CD4-positive, CD25-positive, alpha-beta regulatory T cell (primary cell): Measurements from ENCODE around the gene WNT2. TPM values are rescaled to one million over a fixed set of nuclear protein-coding genes. Genes with fewer than 3 reads are reported as not detected.

ENCODE experiments used
- ATAC-seq, 2 donors: fragments of 150-1000 bp; cut with Tn5 transposase; one replicate each; pipeline ENCODE4 v1.10.0; 2021; ENCODE audit warnings: low read depth in 2 of 2, moderate number of reproducible peaks in 2 of 2, moderate library complexity in 1 of 2
- DNase-seq, 3 donors: peaks; one replicate each; pipeline versions ENCODE4 v3.0.0 to v3.0.0-alpha.2; 2012 to 2022; ENCODE audit warnings: mixed read lengths in 1 of 3
- H3K27ac ChIP-seq: one replicate; pipeline ENCODE4 v1.7.0; 2013; ENCODE audit warnings: mild to moderate bottlenecking, low read length; ENCODE audit not compliant: insufficient read depth, poor library complexity, severe bottlenecking
- H3K27me3 ChIP-seq: one replicate; pipeline ENCODE4 v1.7.0; 2013; ENCODE audit warnings: low read length; ENCODE audit not compliant: control insufficient read depth, insufficient read depth
- H3K36me3 ChIP-seq: one replicate; pipeline ENCODE4 v1.7.0; 2013; ENCODE audit warnings: mild to moderate bottlenecking, low read length, moderate library complexity; ENCODE audit not compliant: control insufficient read depth, insufficient read depth
- H3K4me1 ChIP-seq: 2 replicates; pipeline ENCODE4 v1.7.0; 2013; ENCODE audit warnings: mild to moderate bottlenecking, low read length; ENCODE audit not compliant: insufficient read depth, control insufficient read depth, poor library complexity, severe bottlenecking
- H3K4me3 ChIP-seq: one replicate; pipeline ENCODE4 v1.7.0; 2013; ENCODE audit warnings: low read depth, mild to moderate bottlenecking, low read length, moderate library complexity
- H3K9me3 ChIP-seq, 2 experiments: 1 replicate in 1 of 2; 2 replicates in 1 of 2; pipeline ENCODE4 v1.7.0; 2013; ENCODE audit warnings: low read length in 2 of 2, mild to moderate bottlenecking in 1 of 2, moderate library complexity in 1 of 2; ENCODE audit not compliant: control insufficient read depth in 2 of 2
- H3K27ac Mint-ChIP-seq, 3 donors: one replicate each; pipeline ENCODE4 v1.8.0; 2020 to 2022; ENCODE audit warnings: mild to moderate bottlenecking in 3 of 3, mixed read lengths in 3 of 3, moderate library complexity in 2 of 3
- H3K27me3 Mint-ChIP-seq: one replicate; pipeline ENCODE4 v1.8.0; 2022; ENCODE audit warnings: mild to moderate bottlenecking, mixed read lengths
- H3K36me3 Mint-ChIP-seq: one replicate; pipeline ENCODE4 v1.8.0; 2020; ENCODE audit warnings: mixed read lengths
- H3K4me1 Mint-ChIP-seq, 4 donors: one replicate each; pipeline ENCODE4 v1.8.0; 2020 to 2022; ENCODE audit warnings: mixed read lengths in 4 of 4, mild to moderate bottlenecking in 1 of 4
- H3K4me3 Mint-ChIP-seq, 4 donors: one replicate each; pipeline ENCODE4 v1.8.0; 2020 to 2022; ENCODE audit warnings: mild to moderate bottlenecking in 4 of 4, mixed read lengths in 4 of 4, moderate library complexity in 3 of 4
- H3K9me3 Mint-ChIP-seq, 7 donors: one replicate each; pipeline ENCODE4 v1.8.0; 2020 to 2022; ENCODE audit warnings: mixed read lengths in 7 of 7, mild to moderate bottlenecking in 3 of 7, moderate library complexity in 2 of 7
- polyA plus RNA-seq, 4 donors: library from polyadenylated mRNA; unstranded; fragments of 300-500 nt; fragmentation: Illumina TruSeq; gene quantifications; one replicate each; pipeline ENCODE4 v1.2.3, GENCODE V29; 2021
- total RNA-seq: library from RNA; stranded (reverse); gene quantifications from one replicate; pipeline ENCODE4 v1.2.3, GENCODE V29; 2022

Gene WNT2
- total RNA-seq (not detected), polyA plus RNA-seq (not detected)

DNA sequence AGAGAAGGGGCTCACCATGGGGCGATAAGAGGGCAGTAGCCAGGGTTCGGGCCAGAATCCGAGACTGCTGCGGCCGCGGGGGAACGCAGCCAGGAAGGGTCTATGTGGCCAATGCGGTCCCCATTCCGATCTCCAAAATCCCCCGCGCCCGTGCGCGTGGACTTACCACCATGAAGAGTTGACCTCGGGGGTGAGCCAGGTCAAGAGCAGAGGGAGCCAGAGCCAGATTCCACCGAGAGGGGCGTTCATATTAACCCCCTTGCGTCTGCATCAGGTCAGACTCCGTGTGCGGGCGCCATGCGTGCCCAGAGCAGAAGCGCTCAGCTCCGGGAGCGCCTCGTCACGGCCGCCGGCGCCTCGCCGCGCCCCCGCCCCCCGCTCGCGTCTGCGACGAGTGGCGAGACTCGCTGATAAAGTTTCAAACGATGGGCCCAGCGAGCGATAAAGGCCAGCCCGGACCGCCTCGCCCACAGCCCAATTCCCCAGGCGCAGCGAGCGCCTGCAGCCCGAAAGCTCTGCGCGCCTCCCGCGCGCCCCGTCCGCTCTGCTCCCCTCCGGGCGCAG lies at the start of gene WNT2:
WNT2 (minus strand) TSS at position 318 of the 564 bp plus-strand sequence; CDS start at position 249, 69 bp downstream.
- peaks cover 0 to 2% (median 0%) of the 10 kb centered on the region in 4 donors for H3K4me1 Mint-ChIP-seq

DNA sequence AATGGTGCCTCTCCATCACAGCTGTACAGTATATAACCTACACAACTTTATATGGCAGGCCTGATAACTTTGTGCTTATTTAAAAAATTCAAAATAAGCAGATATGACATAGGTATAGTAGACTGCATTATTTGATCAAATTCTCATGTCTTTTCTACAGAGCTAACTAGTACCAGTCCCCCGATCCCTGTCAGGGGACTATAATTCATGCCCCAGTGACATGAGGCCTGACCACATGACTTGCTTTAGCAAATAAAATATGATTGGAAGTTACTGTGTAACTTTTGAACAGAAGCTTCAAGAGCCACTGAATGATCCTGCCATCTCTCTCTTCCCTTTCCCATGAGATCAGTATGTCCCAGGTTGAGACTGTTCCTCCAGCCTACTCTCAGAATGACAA lies 49.2 kb upstream of the WNT2 start:
- Histone ChIP-seq H3K36me3 (no peaks in the 10 kb centered on the region), H3K27me3 (no peaks in the 10 kb centered on the region), H3K4me1 (no peaks in the 10 kb centered on the region), H3K27ac (no peak overlapping the region), H3K9me3 (no peaks in the 10 kb centered on the region), H3K4me3 (no peak overlapping the region)
- Mint-ChIP-seq H3K4me3 (no peak overlapping the region), H3K27me3 (no peaks in the 10 kb centered on the region), H3K27ac (no peak overlapping the region), H3K36me3 (no peaks in the 10 kb centered on the region), H3K4me1 (no peaks in the 10 kb centered on the region), H3K9me3 (peaks cover 0 to 9% (median 0%) of the 10 kb centered on the region in 7 donors)
- no peak for DNase-seq
- no peak for ATAC-seq

More for the DNA sequence above, at the start of gene WNT2:
- Histone ChIP-seq H3K4me3 (no peak within 1 kb of the TSS), H3K27ac (no peak within 1 kb of the TSS), H3K9me3 (no peaks in the 10 kb centered on the region), H3K27me3 (peaks cover 17% of the 10 kb centered on the region), H3K36me3 (no peaks in the 10 kb centered on the region), H3K4me1 (no peaks in the 10 kb centered on the region)
- peaks cover 37% of the 10 kb centered on the region for H3K27me3 Mint-ChIP-seq
- H3K36me3 Mint-ChIP-seq = no peaks in the 10 kb centered on the region
- no peak within 1 kb of the TSS for H3K27ac Mint-ChIP-seq
- H3K9me3 Mint-ChIP-seq = peaks cover 0 to 7% (median 0%) of the 10 kb centered on the region in 7 donors
- DNase-seq (no peak), ATAC-seq (no peak)
- no peak within 1 kb of the TSS for H3K4me3 Mint-ChIP-seq

DNA sequence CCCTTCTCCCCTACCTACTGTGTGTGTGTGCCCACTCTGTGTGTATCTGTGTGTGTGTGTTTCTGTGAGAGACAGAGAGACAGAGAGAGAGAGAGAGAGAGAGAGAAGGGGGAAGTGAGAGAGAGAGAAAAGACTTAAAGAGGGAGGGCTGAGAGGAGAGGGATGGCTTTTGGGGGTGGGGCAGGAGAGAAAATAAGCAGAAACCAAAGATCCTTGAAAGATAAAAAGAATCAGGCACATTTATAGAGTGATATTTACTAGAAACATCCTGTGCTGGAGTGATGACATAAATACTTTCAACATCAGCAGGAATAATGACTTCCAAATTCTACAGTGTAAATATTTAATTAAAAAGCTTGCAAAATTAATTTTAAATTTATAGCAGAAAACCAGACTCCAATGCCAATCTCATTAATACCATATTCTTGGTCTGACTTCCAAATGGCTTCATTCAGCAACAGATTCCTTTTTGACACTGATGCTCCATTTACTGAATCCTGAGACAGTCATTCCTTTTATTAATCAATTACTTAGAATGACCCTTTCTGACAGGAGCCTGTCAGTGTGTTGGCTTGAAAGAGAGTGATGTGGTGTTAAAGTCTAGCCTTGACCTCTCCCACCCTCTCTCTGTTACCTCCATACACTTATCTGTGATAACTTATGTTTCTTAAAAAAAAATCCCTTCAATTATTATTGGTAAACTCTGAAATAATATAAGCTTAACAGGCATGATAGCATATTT lies 41.7 kb upstream of the WNT2 start:
- Mint-ChIP-seq H3K4me1 (no peaks in the 10 kb centered on the region), H3K9me3 (no peaks in the 10 kb centered on the region), H3K4me3 (no peak overlapping the region), H3K27me3 (no peaks in the 10 kb centered on the region), H3K27ac (no peak overlapping the region), H3K36me3 (no peaks in the 10 kb centered on the region)
- ATAC-seq (no peak), DNase-seq (no peak)
- Histone ChIP-seq H3K4me1 (no peaks in the 10 kb centered on the region), H3K27me3 (no peaks in the 10 kb centered on the region), H3K36me3 (no peaks in the 10 kb centered on the region), H3K4me3 (no peak overlapping the region), H3K9me3 (no peaks in the 10 kb centered on the region), H3K27ac (no peak overlapping the region)

DNA sequence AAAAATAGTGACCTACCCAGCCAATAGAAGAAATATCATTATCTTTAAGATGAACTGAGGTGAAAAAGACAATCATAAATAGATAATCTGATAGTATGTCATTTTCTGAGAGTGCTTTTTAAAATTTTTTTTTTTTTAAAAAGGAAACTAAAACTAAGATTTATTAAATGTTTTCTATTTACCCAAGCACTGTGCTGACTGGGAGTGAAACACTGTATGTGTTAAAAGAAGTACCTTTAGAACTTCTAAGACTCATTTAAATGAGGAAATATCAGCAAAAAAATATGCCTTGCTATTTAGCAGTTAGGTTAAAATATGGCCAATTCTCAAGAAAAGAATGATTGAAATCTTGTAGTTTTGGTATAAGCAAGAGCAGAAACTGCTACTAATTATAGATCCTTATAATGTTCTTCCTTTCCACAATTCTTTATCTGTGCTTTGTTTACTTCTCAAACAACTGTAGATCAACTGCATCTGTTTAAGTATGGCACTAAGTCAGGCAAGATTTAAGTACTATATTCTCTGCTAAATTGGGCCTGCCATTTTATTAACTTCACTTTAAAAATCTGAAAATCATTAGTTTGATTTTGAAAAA lies 39.5 kb upstream of the WNT2 start:
- no peaks in the 10 kb centered on the region for H3K36me3 ChIP-seq
- no peak overlapping the region for H3K4me3 Mint-ChIP-seq
- DNase-seq (no peak), ATAC-seq (no peak)
- no peaks in the 10 kb centered on the region for H3K4me1 Mint-ChIP-seq
- H3K27me3 Mint-ChIP-seq = no peaks in the 10 kb centered on the region
- H3K4me1 ChIP-seq = no peaks in the 10 kb centered on the region
- no peaks in the 10 kb centered on the region for H3K27me3 ChIP-seq
- H3K9me3 ChIP-seq = no peaks in the 10 kb centered on the region
- H3K27ac ChIP-seq = no peak overlapping the region
- no peaks in the 10 kb centered on the region for H3K9me3 Mint-ChIP-seq
- H3K4me3 ChIP-seq = no peak overlapping the region
- H3K36me3 Mint-ChIP-seq = no peaks in the 10 kb centered on the region
- no peak overlapping the region for H3K27ac Mint-ChIP-seq

DNA sequence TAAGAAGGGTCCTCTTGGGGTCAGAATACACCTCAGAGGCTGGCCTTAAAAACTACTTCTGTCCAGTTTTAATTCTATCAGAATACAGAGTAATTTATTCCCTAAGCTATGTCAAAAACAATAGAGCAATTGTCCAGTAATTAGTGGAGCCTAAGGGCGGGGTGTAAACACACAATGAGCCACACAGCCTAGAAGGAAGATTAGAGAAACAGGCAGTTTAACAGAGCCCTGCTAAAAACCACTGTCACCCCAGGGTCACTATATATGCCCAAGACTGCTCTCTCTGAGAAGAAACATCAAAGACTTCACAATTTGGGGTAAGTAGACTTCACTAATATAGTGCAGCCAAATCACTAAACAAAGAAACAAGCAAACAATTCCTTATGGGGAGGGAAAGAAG lies 27.2 kb upstream of the WNT2 start:
- Histone ChIP-seq H3K9me3 (no peaks in the 10 kb centered on the region), H3K27me3 (no peaks in the 10 kb centered on the region), H3K27ac (no peak overlapping the region), H3K4me1 (no peaks in the 10 kb centered on the region), H3K36me3 (no peaks in the 10 kb centered on the region), H3K4me3 (no peak overlapping the region)
- Mint-ChIP-seq H3K4me3 (no peak overlapping the region), H3K27me3 (no peaks in the 10 kb centered on the region), H3K27ac (no peak overlapping the region), H3K4me1 (no peaks in the 10 kb centered on the region), H3K36me3 (no peaks in the 10 kb centered on the region), H3K9me3 (peaks cover 0 to 4% (median 0%) of the 10 kb centered on the region in 7 donors)
- ATAC-seq = no peak
- DNase-seq = no peak

DNA sequence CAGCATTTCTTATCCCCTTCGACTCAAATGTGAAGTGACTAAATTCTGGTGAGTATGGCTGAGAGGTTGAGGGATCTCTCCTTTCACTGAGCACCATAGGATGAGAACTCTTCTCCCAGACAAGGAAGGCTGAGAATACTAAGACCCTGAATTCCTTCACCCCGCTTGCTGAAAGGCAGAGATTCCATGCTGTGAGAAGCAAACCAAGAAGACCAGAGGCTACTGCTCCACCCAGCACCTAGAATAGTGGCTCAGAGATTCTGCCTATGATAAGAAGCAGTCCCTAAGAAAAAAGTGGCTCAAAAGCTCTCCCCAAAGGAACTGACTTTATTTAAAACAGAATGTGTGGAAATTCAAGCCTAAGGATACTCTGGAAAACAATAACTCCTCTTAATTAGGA lies 26.7 kb upstream of the WNT2 start:
- no peak overlapping the region for H3K4me3 Mint-ChIP-seq
- H3K9me3 ChIP-seq = no peaks in the 10 kb centered on the region
- H3K4me1 Mint-ChIP-seq = no peaks in the 10 kb centered on the region
- no peaks in the 10 kb centered on the region for H3K27me3 Mint-ChIP-seq
- no peak overlapping the region for H3K4me3 ChIP-seq
- H3K36me3 ChIP-seq = no peaks in the 10 kb centered on the region
- H3K27me3 ChIP-seq = no peaks in the 10 kb centered on the region
- H3K4me1 ChIP-seq = no peaks in the 10 kb centered on the region
- no peak overlapping the region for H3K27ac Mint-ChIP-seq
- H3K27ac ChIP-seq = no peak overlapping the region
- peaks cover 0 to 4% (median 0%) of the 10 kb centered on the region in 7 donors for H3K9me3 Mint-ChIP-seq
- ATAC-seq = no peak
- DNase-seq = no peak
- no peaks in the 10 kb centered on the region for H3K36me3 Mint-ChIP-seq

DNA sequence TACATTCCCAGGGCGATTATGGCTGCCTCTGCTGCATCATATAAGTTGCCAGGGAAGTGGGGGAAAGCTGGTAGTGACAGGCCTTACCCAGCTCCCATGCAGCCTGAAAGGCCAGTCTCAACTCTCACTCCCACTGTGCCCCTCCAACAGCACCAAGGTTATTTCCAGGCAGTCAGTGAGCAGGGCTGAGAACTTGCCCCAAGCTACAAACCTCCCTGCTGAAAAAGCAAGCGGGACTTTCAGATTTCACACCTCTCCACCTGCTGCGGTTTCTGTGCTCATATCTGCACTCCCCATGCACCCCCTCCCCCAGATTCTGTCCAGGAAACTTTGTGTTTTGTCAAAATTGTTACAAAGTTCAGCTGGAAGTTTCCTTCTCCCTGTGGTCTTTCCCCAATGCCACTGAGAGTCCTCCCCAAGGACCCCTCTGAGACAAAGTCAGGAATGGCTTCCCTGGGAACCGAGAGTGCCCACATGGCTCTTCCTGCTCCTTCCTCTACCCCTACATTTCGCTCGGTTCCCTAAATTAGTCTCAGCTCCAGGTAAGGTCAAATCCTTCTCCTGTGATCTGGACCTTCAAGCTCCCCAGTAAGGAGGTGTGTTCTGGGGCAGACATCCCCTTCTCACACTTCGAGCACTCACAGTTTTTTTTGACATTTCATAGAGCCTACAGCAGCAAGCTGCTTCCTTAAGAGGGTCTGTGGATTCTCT lies 25.3 kb upstream of the WNT2 start:
- no peaks in the 10 kb centered on the region for H3K4me1 Mint-ChIP-seq
- no peak overlapping the region for H3K27ac Mint-ChIP-seq
- no peaks in the 10 kb centered on the region for H3K36me3 Mint-ChIP-seq
- H3K4me3 Mint-ChIP-seq = no peak overlapping the region
- Histone ChIP-seq H3K27ac (no peak overlapping the region), H3K27me3 (no peaks in the 10 kb centered on the region), H3K36me3 (no peaks in the 10 kb centered on the region), H3K9me3 (no peaks in the 10 kb centered on the region), H3K4me1 (no peaks in the 10 kb centered on the region), H3K4me3 (no peak overlapping the region)
- H3K9me3 Mint-ChIP-seq = peaks cover 0 to 4% (median 0%) of the 10 kb centered on the region in 7 donors
- ATAC-seq (no peak), DNase-seq (no peak)
- no peaks in the 10 kb centered on the region for H3K27me3 Mint-ChIP-seq
